Suprapubic skin (tissue), 3 donors: ENCODE results near the gene ATXN1.

Experiments used
- EP300 ChIP-seq: sonication (generic); formaldehyde crosslinking; IDR thresholded peaks from one replicate; pipeline ENCODE4 v1.6.1; 2017; ENCODE audit warnings: antibody characterized with exemption
- POLR2A ChIP-seq, 2 donors: fragments of 450-650 bp; IDR thresholded peaks; one replicate each; pipeline ENCODE4 v1.6.1; 2017; ENCODE audit warnings: antibody characterized with exemption in 2 of 2, mild to moderate bottlenecking in 2 of 2, moderate library complexity in 2 of 2
- TF ChIP-seq, protein P1 (sequence below), 2 donors: fragments of 200-600 bp in 1 of 2; fragments of 450-650 bp in 1 of 2; sonication (generic) in 1 of 2; IDR thresholded peaks; one replicate each; pipeline ENCODE4 v1.5.1; 2016 to 2019; ENCODE audit warnings: antibody characterized with exemption in 2 of 2, mild to moderate bottlenecking in 1 of 2, moderate library complexity in 1 of 2

DNA sequence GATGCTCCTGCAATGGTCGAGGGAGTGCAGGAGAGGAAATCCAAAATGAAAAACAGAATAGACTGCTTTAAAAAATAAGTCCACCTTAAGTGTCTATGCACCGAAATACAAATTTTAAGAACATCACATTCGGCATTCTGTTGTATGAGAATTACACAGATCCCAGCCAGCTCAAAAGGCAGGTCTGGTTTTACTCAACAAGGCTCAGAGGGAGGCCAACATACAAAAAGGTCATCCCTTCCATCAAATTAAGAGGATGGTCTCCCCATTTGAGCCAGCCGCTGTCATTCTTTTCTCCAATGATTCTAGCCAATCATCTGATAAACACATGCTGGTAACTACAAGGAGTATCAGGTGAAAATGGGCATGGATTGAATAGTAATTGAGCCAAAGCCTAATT, 7.9 kb downstream of the ATXN1 start:
- TF ChIP-seq, protein P1, sequence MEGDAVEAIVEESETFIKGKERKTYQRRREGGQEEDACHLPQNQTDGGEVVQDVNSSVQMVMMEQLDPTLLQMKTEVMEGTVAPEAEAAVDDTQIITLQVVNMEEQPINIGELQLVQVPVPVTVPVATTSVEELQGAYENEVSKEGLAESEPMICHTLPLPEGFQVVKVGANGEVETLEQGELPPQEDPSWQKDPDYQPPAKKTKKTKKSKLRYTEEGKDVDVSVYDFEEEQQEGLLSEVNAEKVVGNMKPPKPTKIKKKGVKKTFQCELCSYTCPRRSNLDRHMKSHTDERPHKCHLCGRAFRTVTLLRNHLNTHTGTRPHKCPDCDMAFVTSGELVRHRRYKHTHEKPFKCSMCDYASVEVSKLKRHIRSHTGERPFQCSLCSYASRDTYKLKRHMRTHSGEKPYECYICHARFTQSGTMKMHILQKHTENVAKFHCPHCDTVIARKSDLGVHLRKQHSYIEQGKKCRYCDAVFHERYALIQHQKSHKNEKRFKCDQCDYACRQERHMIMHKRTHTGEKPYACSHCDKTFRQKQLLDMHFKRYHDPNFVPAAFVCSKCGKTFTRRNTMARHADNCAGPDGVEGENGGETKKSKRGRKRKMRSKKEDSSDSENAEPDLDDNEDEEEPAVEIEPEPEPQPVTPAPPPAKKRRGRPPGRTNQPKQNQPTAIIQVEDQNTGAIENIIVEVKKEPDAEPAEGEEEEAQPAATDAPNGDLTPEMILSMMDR (IDR thresholded peaks at IDR 0.05) = no peak
- TF ChIP-seq POLR2A (IDR thresholded peaks at IDR 0.05) (no peak), EP300 (no peak)
